ENCODE results near the gene DLGAP4.

DLGAP4 gene

DNA sequence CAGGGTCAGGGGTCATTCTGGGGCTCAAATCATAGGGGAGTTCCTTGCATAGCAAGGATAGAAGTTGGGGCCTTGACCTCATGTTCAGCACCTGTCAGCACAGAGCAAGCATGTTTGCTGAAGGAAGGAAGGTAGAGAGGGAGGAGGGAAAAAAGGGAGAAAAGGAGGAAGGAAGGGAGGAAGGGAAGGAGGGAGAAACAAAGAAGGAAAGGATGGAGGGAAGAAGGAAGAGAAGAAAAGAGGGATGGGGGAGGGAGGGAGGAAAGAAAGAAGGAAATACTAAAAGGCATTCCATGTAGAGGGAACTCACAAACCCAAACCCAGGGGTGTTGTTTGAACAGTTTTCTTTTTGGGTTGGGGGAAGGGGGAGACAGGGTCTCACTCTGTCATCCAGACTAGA, 80.1 kb downstream of the DLGAP4 start:
- no peak for DNase-seq

DNA sequence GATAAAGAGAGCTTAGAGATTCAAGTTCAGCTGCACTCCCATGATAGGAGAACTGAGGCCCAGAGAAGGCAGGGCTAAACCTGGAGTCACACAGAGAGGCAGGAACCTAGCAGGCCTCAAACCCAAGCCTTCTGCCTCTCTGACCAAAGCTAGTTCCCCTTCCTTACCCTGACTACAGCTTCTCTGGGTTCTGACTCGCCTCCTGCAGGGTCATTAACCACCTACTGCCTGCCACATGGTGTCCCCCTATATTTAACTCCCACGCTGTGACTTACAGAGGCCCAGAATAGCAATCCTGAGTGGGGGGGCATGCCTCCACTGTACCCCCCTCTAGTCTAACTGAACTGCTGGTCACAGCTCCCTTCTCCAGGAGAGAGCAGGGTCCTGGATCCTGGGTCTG, 84.1 kb downstream of the DLGAP4 start:
- no peak for DNase-seq

DNA sequence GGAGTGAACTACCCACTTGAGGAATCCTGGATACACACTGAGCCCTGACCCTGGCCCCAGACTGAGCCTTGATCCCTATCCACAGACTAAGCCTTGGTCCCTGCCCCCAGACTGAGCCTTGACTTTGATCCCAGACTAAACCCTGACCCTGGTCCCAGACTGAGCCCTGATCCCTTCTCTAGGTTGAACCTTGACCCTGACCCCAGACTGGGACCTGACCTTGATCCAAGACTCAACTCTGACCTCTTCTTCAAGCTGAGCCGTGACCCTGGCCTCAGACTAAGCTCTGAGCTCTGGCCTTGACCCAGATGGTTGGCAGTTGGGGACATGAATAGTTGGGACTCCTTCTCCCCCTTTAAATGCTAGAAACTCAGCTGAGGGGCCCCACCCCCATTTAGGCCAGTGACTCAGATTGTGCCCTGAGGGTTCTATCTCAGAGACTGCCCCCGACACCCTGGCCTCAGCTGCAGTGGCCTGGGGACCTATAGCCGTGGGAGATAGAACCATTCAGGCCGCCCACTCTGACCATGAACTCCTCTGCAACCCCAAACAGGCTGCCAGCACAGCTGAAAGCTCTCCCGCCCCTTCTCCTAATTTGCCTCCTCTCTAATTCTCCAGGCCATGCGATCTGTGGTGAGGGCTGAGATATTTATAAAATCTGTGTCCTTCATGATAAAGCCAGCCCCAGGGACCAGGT, 84.7 kb downstream of the DLGAP4 start:
- DNase-seq: no peak

DNA sequence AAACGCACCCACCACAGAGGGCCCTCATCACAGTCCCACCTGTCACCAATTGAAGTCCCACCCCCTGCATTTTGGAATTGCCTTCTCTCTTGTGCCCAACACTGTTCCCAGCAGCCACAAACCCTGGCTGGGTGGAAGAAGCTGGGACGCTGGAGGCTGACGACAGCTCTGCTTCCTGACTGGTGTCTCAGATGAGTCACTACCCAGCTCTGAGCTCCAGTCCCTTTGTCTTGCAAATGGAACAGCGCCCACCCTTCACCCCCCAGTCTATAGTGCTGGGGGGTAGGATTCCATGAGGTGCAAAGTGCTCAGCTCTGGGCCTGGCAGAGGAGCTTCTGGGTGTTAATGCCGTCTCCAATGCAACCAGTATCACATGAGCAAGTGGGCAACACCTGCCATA, 85.3 kb downstream of the DLGAP4 start:
- DNase-seq: no peak

DNA sequence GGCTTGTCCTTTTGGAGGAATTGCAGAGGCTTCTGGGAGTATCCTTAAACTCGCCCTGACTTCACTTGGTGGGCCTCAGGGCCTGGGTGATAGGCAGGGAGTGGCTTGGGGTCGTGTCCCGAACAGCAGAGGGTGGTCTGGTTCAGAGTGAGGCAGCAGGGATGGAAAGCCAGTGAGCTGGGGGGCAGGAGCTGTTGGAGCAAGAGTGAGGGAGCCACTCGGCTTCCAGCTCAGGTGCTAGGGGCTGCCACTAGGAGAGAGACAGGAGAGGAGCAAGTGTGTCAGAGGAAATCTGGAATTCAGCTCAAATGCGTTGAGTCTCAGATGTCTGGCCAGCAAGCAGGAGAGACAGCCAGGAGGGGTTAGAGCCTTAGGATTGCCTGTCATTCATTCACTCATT, 85.8 kb downstream of the DLGAP4 start:
- no peak for DNase-seq

DNA sequence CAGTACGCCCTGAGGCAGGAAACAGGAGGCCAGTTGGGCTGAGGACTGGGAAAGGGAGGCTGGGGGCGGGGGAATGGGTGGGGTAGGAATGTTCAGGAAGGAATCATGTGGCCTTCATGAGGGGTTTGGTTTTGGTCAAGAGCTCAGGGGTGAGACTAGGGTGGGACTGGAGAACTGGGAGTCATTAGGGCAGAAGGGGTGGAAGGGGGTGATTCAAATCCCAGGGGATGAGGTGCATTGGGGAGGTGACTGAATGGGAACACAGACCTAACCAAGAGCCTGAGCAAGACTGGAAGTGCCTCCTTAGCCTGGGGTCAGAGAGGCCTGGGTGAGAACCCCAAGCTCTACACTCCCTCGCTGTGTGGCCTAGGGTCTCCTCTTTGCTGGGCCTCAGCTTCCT, 86.8 kb downstream of the DLGAP4 start:
- no peak for DNase-seq

DNA sequence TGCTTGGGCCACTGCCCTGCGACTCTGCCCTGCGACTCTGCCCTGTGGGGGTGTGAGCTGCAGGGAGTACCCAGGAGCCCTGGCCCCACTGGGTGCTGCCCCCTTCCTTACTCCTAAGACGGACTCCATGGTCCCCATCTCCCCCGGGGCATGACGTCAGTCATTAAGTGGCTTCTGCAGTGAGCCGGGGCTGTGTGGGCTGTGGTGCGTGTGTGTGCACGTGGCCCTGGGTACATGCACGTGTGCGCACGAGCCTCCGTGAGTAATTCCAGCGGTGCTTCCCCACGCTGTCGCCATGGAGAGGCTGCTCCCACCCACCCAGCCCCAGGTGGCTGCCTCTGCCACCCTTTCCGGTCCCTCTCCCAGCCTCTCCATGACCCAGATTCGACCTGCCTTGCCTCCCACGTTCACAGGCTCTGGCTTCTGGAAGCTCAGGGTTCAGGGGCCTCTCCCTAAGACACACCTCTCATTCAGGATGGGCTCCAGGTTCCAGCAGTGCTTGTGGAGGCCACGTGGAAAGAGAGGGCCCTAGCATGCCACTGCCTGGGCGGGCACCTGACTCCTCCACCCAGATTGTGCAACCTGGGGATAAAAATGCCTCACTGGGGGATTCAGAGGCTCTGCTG, 88.3 kb downstream of the DLGAP4 start:
- no peak for DNase-seq

DNA sequence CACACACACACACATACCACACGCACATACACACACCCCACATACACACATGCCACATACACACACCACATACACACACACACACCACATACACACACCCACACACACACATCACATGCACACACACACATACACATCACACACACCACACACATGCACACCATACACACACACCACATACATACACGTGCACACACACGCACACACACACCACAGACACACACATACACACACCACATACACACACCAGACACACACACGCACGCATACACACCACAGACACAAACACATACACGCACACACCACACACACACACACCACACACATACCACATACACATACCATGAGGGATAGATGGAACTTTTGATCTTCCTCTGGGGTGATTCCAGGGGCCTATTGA, 90.2 kb downstream of the DLGAP4 start:
- no peak for DNase-seq

DNA sequence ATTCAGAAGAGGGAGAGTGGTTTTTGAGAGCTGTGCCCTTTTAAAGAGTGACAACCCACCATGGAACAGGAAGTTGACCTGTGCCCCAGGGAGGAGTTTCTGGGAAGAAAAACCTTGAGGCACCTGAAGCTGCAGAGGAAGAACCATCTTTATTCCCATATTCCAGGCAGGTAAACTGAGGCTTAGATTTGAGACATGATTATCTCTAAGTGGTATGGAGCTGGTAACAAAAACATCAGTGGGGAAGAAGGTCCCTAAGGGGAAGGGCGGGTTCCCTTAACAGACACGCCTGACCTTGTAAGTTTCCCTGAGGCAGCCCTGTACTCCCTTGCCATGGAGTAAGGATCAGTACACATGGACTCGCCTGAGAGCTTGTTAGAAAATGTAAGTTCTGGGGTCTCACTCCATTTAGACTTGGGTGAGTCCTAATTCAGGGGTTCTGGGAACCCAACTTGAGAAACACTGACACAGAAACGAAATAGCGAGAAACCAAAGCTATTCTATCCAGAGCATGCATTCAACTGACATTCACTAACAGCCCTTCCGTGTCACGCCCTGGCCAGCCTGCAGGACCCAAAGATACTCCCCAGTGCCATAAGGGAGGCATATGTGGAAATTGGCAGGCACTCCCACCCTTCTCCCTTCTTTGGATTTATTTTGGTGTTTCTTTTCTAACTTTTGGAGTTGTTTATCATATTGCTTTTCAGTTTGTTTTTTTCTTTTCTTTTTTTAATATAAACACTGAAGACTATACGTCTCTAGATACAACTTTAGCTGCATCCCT, 90.9 kb downstream of the DLGAP4 start:
- DNase-seq: no peak

DNA sequence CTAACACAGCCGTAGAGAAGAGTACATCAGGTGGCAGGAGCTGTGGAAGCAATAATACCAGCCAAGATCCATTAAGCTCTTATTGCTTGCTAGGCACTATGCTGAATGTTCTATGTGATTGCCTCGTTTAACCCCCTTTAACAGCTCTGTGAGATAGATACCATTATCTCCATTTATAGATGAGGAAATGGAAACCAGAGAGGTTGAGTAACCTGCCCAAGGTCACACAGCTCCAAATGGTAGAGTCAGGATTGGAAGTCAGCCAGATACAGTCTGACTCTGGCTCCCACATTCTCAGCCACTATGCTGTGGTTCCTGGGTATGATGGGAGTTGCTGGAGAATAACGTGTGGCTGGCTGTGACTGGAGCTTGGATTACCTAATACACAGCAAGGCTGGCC, 92.4 kb downstream of the DLGAP4 start:
- no peak for DNase-seq

DNA sequence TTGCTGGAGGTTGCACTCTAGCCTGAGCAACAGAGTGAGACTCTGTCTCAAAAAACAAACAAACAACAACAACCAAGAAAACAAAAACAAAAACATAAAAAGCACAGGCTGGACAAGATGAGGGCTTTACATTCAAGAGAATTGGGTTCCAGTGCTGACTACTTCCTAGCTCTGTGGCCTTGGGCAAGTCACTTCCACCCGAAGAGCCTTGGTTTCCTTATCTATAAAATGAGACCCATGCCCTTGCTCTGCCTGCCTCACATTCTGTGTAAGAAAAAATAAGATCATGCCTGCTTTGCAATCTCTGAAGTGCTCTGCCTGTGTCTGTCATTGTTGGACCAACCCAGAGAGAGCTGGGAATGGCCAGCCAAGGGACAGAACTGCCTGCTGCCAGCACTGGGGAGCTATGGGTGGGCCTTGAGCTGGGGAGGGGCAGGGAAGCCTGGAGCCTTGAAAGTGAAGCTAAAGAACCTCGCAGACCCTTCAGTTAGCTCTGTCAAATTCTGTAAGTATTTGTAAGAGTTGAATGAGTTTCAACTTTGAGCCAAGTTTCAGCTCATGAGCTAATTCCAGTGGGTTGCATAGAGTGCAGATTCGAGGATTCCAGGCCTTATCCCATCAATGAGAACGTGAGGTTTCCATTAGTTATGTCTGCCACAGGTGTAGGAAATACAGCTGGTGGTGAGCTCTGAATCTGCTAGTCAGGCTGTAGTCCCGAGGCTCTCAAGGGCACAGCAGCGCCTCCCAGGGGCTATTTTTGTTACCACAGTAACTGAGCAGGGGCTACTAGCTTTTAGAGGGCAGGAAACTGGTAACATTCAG, 93.2 kb downstream of the DLGAP4 start:
- no peak for DNase-seq

DNA sequence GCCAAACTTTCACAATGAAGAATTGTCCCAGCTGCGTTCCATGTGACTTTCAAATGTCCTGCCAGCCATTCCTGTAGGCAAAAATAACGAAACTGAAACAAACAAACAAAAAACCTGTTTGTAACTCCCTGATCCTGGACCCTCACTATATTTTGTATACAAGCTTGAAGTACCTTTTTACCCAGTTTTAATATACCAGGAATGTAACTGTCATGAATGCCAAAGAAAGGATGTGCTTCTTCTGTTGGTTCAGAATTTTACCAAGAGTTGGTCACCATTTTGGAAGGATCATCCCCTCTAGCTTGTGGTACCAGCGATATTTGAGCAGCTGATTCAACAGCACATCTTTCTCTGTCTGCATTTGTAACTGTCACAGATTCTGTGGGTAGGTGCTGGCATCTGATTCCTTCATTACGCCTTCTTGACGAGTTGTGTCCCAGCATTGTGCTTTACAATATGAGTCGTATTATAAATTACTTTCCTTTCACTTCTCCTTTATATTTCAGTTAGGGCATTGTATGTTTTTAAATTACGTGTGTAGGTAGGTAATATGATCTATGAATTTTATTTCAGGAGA, 93.9 kb downstream of the DLGAP4 start:
- DNase-seq: no peak

DNA sequence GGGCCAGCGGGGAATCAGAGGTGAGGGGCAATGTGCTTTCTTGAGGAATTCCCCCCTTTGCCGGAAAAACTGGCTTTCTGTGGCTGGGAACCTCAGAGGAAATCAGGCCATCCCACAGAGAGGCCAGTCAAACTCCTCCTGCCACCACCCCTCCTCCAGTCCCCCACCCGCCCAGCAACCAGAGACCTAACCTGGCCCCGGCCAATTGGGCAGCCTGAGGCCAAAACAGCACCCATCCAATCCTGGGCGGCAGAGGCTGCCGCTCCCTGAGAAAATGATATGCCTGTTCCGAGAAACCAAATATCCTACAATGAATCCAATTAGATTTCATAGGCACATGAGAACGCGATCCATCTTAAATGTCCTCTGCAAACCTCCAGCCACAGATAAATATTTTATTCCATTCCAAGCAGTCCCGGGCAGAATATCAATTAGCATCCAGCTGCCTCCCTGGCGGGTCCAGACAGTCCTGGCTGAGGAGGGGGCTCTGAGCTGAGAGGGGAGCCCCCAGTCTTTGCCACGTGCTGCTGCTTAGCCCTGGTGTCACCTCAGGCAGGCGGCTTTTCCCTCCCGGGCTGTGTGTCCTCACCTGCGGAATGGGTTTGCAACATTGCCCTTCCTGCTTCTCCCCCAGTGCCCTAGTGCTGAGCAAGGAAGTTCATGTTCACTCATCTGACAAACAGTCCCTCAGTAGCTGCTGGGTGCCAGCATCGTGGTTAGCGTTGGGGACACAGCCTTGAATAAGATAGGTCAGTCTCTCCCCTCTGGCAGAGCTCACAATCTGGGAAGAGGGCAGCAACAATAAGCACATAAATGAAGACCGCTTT, 95.0 kb downstream of the DLGAP4 start:
- no peak for DNase-seq

DNA sequence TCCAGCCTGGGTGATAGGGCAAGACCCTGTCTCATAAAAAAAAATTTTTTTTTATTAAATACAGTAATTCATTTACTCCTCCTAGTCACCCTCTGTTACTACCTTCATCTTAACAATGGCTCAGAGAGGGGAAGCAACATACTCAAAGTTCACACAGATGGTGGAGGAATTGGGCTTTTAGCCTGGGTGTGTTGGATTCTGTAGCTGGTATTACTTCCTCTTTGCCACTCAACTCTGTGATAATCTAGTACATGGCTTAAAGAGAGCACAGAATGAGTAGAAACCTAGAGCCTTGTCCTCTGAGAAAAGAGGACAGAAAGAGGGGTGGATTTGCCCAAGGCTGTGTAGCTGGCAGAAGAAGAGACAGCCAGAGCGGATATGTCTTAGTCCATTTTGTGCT, 96.6 kb downstream of the DLGAP4 start:
- DNase-seq: no peak

DNA sequence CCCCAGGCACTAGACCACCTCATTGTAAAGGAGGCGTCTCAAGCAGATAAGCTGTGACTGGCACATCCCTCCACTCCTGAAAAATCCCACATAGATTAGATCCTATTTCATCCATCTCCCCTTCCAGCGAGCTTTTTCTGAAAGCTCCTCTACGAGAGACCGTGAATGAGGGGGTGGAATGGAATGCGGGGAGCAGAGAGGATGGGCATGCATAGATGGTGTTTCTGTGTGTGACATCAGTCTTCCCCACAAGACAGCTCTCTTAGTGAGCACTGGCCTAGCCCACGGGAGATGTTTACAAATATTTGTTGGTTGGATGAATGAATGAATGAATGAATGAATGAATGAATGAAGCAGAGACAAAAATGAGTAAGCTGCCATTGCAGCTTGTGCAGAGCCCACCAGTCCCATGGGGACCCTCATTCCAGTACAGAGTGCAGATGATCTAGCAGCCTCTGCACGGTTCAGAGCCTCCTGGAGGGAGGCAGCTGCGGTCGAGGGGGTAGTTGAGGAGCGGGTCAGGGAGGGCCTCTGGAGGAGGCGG, 98.4 kb downstream of the DLGAP4 start:
- no peak for DNase-seq

DNA sequence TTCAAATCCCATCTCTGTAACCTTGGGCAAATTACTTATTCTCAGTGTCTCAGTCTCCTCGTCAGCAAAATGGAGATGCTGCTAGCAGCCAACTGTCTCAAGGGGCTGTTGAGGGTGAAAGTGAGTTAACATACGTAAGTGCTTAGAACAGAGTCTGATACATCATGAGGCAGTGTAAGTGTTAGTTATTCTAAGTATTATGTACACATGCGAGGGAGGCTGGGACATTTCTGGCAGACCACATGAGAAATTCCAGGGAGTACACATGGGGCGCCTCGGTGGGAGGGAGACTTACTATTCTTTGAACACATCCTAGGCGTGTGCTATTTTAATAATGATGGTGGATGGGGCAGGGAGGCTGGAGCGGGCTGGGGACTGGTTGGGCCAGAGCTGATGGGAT, 99.1 kb downstream of the DLGAP4 start:
- no peak for DNase-seq

DNA sequence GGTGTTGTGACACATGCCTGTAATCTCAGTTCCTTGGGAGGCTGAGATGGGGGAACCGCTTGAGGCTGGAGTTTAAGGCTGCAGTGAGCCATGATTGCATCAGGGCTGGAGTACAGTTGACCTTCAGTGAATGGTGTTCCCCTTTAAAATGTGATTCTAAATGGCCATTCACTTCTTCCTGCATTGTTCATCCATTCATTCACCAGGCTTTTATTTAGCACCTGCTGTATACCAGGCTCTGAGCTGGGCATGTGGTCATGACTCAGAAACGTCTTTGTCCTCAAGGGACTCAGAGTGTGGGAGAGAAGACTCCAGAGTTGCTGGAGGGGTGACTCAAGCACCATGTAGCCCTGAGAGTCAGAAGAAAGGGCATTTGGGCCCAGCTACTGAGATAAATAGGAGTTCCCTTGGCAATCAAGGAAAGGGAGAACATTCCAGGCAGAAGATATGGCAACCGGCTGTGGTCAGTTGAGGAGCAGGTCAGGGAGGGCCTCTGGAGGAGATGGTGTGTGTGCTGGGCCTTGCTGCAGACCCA, 101.1 kb downstream of the DLGAP4 start:
- DNase-seq: no peak

DNA sequence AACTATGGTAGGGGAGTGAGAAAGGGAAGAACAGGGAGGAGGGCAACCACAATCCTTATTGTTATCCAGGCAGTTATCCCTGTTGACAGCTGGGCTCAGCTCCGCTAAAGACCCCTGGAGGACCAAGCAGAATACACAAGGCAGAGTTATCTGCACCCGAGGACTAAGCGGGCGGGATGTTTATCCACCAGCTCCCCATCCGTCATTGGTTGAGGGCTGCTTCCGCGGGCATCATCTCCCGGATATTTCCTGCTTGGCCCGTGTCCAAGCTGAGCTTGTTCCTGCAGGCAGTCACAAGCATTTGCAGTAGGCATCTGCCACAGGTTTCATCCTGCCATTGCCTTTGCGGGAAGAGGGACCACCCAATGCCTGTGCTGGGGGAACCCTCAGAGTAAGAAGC, 102.1 kb downstream of the DLGAP4 start:
- no peak for DNase-seq

DNA sequence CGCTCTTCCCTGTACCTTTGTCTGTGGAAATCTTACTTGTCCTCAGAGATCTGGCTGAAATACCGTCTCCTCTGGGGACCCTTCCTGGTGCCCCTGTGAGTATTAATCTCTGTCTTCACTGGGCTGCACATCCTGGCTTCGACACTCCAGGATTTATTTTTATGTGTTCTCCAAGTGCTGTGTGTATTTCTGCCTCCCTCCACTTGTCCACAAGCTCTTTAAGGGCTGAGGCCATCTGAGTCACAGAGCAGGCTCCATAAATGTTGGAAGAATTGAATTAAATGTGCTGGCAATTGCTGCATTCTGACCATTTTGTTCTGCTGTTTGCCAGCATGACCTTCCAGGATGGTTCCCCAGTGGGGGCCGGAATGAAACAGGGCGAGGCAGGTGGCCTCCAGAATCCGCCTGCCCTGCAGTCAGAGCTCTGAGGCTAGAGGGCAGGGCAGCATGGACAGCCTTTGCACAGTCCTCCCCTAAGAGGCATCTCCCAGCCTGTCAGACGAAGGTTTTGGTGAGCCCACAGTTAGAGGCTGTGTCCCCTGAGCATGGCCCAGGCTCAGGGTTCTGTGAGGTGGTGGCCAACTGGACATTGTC, 105.8 kb downstream of the DLGAP4 start:
- no peak for DNase-seq

DNA sequence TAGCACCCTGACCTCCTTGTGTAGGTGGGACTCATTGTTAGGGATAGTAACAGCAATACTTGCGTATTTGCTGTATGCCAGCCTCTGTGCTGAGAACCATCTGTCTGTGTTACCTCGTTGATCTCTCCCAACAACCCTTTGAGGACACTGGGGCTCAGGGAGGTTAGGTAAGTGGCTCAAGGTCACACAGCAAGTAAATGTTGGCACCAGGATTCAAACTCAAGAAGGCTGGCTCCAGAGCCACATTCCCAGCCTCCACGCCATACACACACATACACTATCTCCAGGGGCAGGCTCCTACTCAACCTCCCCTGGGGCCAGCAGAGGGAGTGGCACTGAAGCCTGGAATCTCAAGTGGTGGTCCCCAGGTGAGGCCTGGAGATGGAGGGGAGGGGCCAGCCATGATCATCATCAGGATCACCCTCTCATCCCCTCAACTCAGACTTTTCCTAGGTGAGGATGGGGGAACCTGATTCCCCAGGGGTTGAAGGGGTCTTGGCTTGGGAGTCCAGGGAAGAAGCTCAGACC, 109.4 kb downstream of the DLGAP4 start:
- no peak for DNase-seq

DNA sequence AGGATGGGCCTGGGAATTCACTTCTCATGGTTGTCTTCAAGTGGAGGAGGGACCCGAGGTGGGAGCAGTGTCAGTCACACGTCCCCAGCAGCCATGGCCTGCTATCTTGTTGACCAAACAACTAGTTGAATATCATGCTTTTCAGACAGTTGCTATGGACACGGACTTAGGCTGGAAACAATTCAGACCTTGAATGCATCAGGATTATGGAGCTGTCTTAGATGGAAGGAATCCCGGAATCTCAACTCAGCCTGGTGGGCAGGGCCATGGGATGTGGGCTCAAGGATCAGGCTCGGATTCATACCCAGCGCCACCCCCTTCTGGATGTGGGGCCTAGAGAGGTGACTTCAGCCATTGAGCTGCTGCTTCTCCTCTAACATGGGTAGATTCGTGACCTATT, 112.6 kb downstream of the DLGAP4 start:
- no peak for DNase-seq

All from midbrain (tissue), 1 donor.